NOMO-1 treated with DMSO at 0.1 percent for 48 hours (cell line): ENCODE measurements around the gene USPL1.
A peak's percentile ranks its signal among the peaks of the same experiment; 100 is the strongest.

Experiments used
- DNase-seq: peaks from one replicate; lab custom pipeline; 2025; ENCODE audit not compliant: unreplicated experiment; lab: John Stamatoyannopoulos, UW

USPL1 gene

GRCh38 chr13:30656178-30656577 lies 38.5 kb downstream of the USPL1 start:
- no peak for DNase-seq

GRCh38 chr13:30659980-30660379 lies 42.3 kb downstream of the USPL1 start:
- DNase-seq: no peak

- no peak for DNase-seq
Measured at GRCh38 chr13:30660796-30661195, 43.1 kb downstream of the USPL1 start.

GRCh38 chr13:30664689-30665275 lies 47.1 kb downstream of the USPL1 start:
- DNase-seq: peak; percentile 57

GRCh38 chr13:30665638-30666037 lies 47.9 kb downstream of the USPL1 start:
- no peak for DNase-seq

- DNase-seq: no peak
Measured at GRCh38 chr13:30666113-30666512, 48.4 kb downstream of the USPL1 start.

- no peak for DNase-seq
Measured at GRCh38 chr13:30667014-30667413, 49.3 kb downstream of the USPL1 start.

- DNase-seq: no peak
Measured at GRCh38 chr13:30668312-30668711, 50.6 kb downstream of the USPL1 start.

GRCh38 chr13:30671271-30671815 lies 53.6 kb downstream of the USPL1 start:
- no peak for DNase-seq

GRCh38 chr13:30673669-30674521 lies 56.2 kb downstream of the USPL1 start:
- peak; percentile 95 for DNase-seq

GRCh38 chr13:30675717-30676116 lies 58.0 kb downstream of the USPL1 start:
- peak; percentile 73 for DNase-seq

GRCh38 chr13:30676672-30677071 lies 59.0 kb downstream of the USPL1 start:
- no peak for DNase-seq

- DNase-seq: peak; percentile 73
Measured at GRCh38 chr13:30679483-30680330, 62.0 kb downstream of the USPL1 start.

- peak; percentile 91 for DNase-seq
Measured at GRCh38 chr13:30681843-30682242, 64.1 kb downstream of the USPL1 start.

- no peak for DNase-seq
Measured at GRCh38 chr13:30685320-30685859, 67.7 kb downstream of the USPL1 start.

GRCh38 chr13:30685987-30686386 lies 68.3 kb downstream of the USPL1 start:
- no peak for DNase-seq

GRCh38 chr13:30687601-30688000 lies 69.9 kb downstream of the USPL1 start:
- no peak for DNase-seq

- no peak for DNase-seq
Measured at GRCh38 chr13:30689752-30690151, 72.0 kb downstream of the USPL1 start.

- peak; percentile 95 for DNase-seq
Measured at GRCh38 chr13:30690282-30691188, 72.8 kb downstream of the USPL1 start.

GRCh38 chr13:30692113-30692512 lies 74.4 kb downstream of the USPL1 start:
- DNase-seq: no peak
